Pulmonary artery endothelial cell (primary cell): ENCODE data around the gene PLPPR3. TPM values are rescaled to one million over a fixed set of nuclear protein-coding genes. Genes with fewer than 3 reads are reported as not detected.
"Not testable (repeated sequence)": the region's sequence is repeated elsewhere in the genome, so short reads cannot be mapped to it uniquely, and the experiment has no call there.

Experiments used
- DNase-seq: peaks from one replicate; pipeline ENCODE4 v3.0.0-alpha.2; 2011; ENCODE audit warnings: low read depth, low spot score
- total RNA-seq: library from RNA; depleted of rRNA; stranded (reverse); fragments of >200 nt; gene quantifications from 2 replicates; pipeline ENCODE4 v1.2.3, GENCODE V29; 2014

The PLPPR3 gene
- total RNA-seq, 1 donor from 2014 or later: 0.33 TPM

GRCh38 chr19:854549-854948, 32.8 kb upstream of the PLPPR3 start:
- DNase-seq: no peak

GRCh38 chr19:853614-854220, 32.0 kb upstream of the PLPPR3 start:
- not testable (repeated sequence) for DNase-seq

GRCh38 chr19:853014-853585, 31.3 kb upstream of the PLPPR3 start:
- DNase-seq: no peak

- DNase-seq: no peak
Observed at GRCh38 chr19:852136-853013, 30.6 kb upstream of the PLPPR3 start, which contains the start of gene ELANE. Gene ELANE (plus strand): TSS chr19:852303. CDS start chr19:852329, 26 bp downstream.

- no peak for DNase-seq
Observed at GRCh38 chr19:850979-851335, 29.2 kb upstream of the PLPPR3 start.

GRCh38 chr19:850221-850978, 28.6 kb upstream of the PLPPR3 start:
- DNase-seq: no peak

GRCh38 chr19:849195-849594, 27.4 kb upstream of the PLPPR3 start:
- not testable (repeated sequence) for DNase-seq

GRCh38 chr19:848386-848921, 26.7 kb upstream of the PLPPR3 start:
- DNase-seq: no peak

- DNase-seq: no peak
Observed at GRCh38 chr19:845707-846521, 24.2 kb upstream of the PLPPR3 start.

GRCh38 chr19:844546-844971, 22.8 kb upstream of the PLPPR3 start:
- DNase-seq: no peak

- DNase-seq: no peak
Observed at GRCh38 chr19:843836-844545, 22.2 kb upstream of the PLPPR3 start.

- no peak for DNase-seq
Observed at GRCh38 chr19:843180-843835, 21.6 kb upstream of the PLPPR3 start.

- not testable (repeated sequence) for DNase-seq
Observed at GRCh38 chr19:842802-843179, 21.0 kb upstream of the PLPPR3 start.

- DNase-seq: no peak
Observed at GRCh38 chr19:840519-841206, 18.9 kb upstream of the PLPPR3 start, which contains the start of gene PRTN3. Gene PRTN3 (plus strand): TSS chr19:840999. CDS start chr19:841009, 10 bp downstream.

GRCh38 chr19:835210-835810, 13.6 kb upstream of the PLPPR3 start:
- DNase-seq: no peak

GRCh38 chr19:834216-834615, 12.5 kb upstream of the PLPPR3 start:
- no peak for DNase-seq

GRCh38 chr19:831407-832369, 9.9 kb upstream of the PLPPR3 start:
- DNase-seq: no peak
